Epithelial cell of esophagus (primary cell): ENCODE results near the gene LGALS8.

Experiments
- DNase-seq: peaks from one replicate; pipeline ENCODE4 v3.0.0; 2010; ENCODE audit warnings: low read depth
- H3K4me3 ChIP-seq: 2 replicates; pipeline ENCODE4 v1.5.1; 2011; ENCODE audit warnings: mild to moderate bottlenecking, low read length, control low read depth
- CTCF ChIP-seq: IDR thresholded peaks from 2 replicates; pipeline ENCODE4 v1.5.1; 2011; ENCODE audit warnings: low read depth, mild to moderate bottlenecking, low read length, control low read depth, inconsistent platforms; ENCODE audit not compliant: insufficient read depth; ENCODE audit errors: missing control alignments

LGALS8 gene

GRCh38 chr1:236590553-236591150, 66.9 kb downstream of the LGALS8 start:
- H3K4me3 ChIP-seq, result no peak overlapping the region
- no peak for TF ChIP-seq CTCF
- no peak for DNase-seq

- TF ChIP-seq CTCF, result no peak
- H3K4me3 ChIP-seq, result no peak overlapping the region
Observed at GRCh38 chr1:236602171-236602570, 78.4 kb downstream of the LGALS8 start.

More at GRCh38 chr1:236602171-236602570, 78.4 kb downstream of the LGALS8 start:
- no peak for DNase-seq
